Measurements from ENCODE around the gene CIBAR2. TPM values are rescaled to one million over a fixed set of nuclear protein-coding genes. Genes with fewer than 3 reads are reported as not detected.
A peak's percentile ranks its signal among the peaks of the same experiment; 100 is the strongest.

The CIBAR2 gene
- total and polyA plus RNA-seq, 2 experiments from 2014 or later: not detected

- Mint-ChIP-seq H3K4me1 (peaks cover 30% of the 10 kb centered on the region), H3K36me3 (ENCODE audit: low read depth) (no peaks in the 10 kb centered on the region), H3K27me3 (ENCODE audit: insufficient read depth, low read depth, poor library complexity) (peaks cover 18% of the 10 kb centered on the region), H3K9me3 (no peaks in the 10 kb centered on the region), H3K27ac (peak overlapping the region; percentile 82; the same call in 1 of the 2 replicates), H3K4me3 (no peak overlapping the region)
- Histone ChIP-seq H2AFZ (no peak overlapping the region), H3K9me2 (ENCODE audit: insufficient read depth) (no peaks in the 10 kb centered on the region), H3K4me1 (ENCODE audit: insufficient read depth) (peaks cover 15% of the 10 kb centered on the region), H3K4me3 (no peak overlapping the region), H3K79me2 (replicated peaks; ENCODE audit: insufficient read depth) (no peaks in the 10 kb centered on the region), H3K27me3 (ENCODE audit: insufficient read depth) (no peaks in the 10 kb centered on the region), H3F3A (replicated peaks; ENCODE audit: low read depth) (0 out of 2 replicates have a peak, but pooled peaks cover 5% of the 10 kb centered on the region), H4K20me1 (replicated peaks; ENCODE audit: insufficient read depth) (no peaks in the 10 kb centered on the region), H3K27ac (ENCODE audit: low read depth) (no peak overlapping the region), H3K4me2 (peak overlapping the region; percentile 31; the same call in 1 of the 2 replicates), H3K36me3 (ENCODE audit: insufficient read depth) (no peaks in the 10 kb centered on the region)
- DNase-seq (ENCODE audit: low spot score) (no peak), ATAC-seq (no peak; the same call in 2 of the 3 replicates)
- no peak for TF ChIP-seq CREB1 (CRISPR knock-in tag; IDR thresholded peaks at IDR 0.05; ENCODE audit: low read depth)
- TF ChIP-seq EZH2 (IDR thresholded peaks at IDR 0.05; ENCODE audit: low read depth, unreplicated experiment): no peak
- no peak for TF ChIP-seq STAT1 (IDR thresholded peaks at IDR 0.05; ENCODE audit: unreplicated experiment)
- TF ChIP-seq REST (IDR thresholded peaks at IDR 0.05; ENCODE audit: unreplicated experiment): no peak
- TF ChIP-seq CTCF (conservative IDR thresholded peaks at IDR 0.05; ENCODE audit: low read depth in 2 of 2): no peak
- no peak for TF ChIP-seq ZNF462 (CRISPR knock-in tag; IDR thresholded peaks at IDR 0.05)
- no peak for TF ChIP-seq NANOG (IDR thresholded peaks at IDR 0.05; ENCODE audit: borderline replicate concordance)
Measured at GRCh38 chr16:85062845-85063244, 49.4 kb downstream of the CIBAR2 start.
